Cerebellar cortex (tissue), 1 donor: ENCODE results near the gene ZNF565.
A peak's percentile ranks its signal among the peaks of the same experiment; 100 is the strongest.
"Not testable (repeated sequence)": the region's sequence is repeated elsewhere in the genome, so short reads cannot be mapped to it uniquely, and the experiment has no call there.

Experiments used
- DNase-seq: peaks from one replicate; pipeline ENCODE4 v3.0.0-alpha.2; 2015; ENCODE audit warnings: low spot score

The ZNF565 gene

DNA sequence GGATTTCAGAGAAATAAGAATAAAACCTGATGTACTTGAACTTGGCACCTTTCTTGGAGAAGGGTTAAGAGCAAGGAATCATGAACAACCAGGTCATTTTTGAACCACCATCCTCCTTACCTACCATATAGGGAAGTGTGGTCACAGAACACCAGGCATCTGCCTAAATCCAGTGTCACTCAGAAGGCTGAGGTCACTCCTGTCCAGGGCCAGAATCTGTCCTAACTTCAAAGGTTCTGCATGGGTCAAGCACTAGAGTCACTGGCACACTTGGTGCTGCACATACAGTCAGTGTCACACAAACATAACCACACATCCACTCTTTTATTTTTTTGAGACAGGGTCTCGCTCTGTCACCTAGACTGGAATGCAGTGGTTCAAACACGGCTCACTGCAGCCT is 1.6 kb downstream of the ZNF565 start:
- no peak for DNase-seq

DNA sequence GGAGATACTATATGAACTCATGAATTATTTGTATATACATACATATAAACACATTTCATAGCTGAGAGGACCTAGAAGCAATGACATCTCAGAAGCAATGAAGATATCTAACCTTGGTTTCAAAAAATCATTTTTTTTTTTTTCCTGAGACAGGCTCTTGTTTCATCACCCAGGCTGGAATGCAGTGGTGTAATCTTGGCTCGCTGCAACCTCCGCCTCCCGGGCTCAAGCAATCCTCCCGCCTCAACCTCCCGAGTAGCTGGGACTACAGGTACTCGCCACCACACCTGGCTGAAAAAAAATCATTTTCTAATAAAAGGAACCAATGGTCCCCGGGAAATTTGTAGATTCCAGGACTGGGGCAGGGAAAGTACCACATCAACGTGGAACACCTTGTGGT is 4.0 kb downstream of the ZNF565 start:
- DNase-seq, result no peak

GRCh38 chr19:36209372-36209771 is 5.1 kb downstream of the ZNF565 start:
- DNase-seq, result no peak

- DNase-seq, result peak; percentile 42
These were observed 6.7 kb downstream of the ZNF565 start for GRCh38 chr19:36207605-36208252.

GRCh38 chr19:36203293-36203692 is 11.2 kb downstream of the ZNF565 start:
- no peak for DNase-seq

- no peak for DNase-seq
These were observed 12.8 kb downstream of the ZNF565 start for GRCh38 chr19:36201684-36202083.

GRCh38 chr19:36198119-36198518 is 16.3 kb downstream of the ZNF565 start:
- DNase-seq, result no peak

DNA sequence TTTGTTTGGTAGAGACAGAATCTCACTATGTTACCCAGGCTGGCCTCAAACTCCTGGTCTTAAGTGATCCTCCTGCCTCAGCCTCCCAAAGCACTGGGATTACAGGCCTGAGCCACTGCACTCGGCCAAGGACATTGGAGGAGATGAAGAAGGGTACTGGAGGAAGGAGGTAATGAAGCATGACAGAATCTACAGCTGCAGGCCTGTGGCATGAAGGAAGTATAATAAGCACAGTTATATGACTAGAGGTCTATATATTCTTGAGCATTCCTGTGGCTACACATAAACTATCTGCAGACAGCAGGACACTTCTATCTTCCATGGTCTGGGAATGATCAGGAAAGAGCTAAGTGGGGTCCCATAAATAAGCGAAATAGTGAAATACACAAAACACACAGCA is 18.2 kb downstream of the ZNF565 start:
- no peak for DNase-seq

GRCh38 chr19:36186722-36187121 is 27.7 kb downstream of the ZNF565 start:
- DNase-seq, result not testable (repeated sequence)

DNA sequence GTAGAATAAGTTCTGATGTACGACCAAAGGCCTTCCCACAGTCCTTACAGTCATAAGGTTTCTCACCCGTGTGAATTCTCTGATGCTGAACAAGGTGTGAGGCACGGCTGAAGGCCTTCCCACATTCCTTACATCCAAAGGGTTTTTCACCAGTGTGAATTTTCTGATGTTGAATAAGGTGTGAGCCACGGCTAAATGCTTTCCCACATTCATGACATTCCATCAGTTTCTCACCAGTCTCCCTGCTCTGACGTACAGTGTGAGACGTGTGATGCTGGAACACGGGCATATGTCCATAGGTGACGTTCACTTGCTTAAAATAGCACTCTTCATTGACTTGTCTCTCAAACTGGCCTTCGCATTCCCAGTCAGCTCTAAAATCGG is 31.2 kb downstream of the ZNF565 start:
- DNase-seq, result no peak

DNA sequence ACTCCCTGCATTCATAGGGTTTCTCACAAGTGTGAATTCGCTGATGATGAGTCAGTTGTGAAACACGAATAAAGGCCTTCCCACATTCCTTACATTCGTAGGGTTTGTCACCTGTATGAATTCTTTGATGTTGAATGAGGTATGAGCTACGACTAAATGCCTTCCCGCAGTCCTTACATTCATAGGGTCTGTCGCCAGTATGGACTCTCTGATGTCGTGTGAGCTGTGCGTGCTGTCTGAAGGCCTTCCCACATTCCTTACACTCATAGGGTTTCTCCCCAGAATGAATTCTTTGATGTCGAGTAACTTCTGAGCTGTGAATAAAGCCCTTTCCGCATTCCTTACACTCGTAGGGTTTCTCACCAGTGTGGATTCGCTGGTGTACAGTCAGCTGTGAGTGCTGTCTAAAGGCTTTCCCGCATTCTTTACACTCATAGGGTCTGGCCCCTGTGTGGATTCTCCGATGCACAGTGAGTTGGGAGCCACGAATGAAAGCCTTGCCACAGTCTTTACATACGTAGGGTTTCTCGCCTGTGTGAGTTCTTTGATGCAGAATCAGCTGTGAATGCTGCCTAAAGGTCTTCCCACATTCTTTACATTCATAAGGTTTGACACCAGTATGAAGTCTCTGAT is 31.7 kb downstream of the ZNF565 start:
- DNase-seq, result no peak

DNA sequence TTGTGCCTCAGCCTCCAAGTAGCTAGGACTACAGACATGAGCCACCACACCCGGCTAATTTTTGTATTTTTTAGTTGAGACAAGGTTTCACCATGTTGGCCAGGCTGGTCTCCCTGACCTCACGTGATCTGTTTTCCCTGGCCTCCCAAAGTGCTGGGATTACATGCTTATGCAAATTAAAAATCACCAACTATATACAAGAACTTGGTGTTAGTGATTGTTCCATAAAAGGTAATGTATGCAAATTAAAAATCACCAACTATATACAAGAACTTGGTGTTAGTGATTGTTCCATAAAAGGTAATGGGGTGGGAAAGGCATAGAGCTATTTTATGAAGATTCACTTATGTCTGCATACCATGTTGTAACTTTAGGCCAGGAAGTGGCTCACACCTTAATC is 35.4 kb downstream of the ZNF565 start:
- not testable (repeated sequence) for DNase-seq

- not testable (repeated sequence) for DNase-seq
These were observed 40.6 kb downstream of the ZNF565 start for GRCh38 chr19:36173846-36174245.

DNA sequence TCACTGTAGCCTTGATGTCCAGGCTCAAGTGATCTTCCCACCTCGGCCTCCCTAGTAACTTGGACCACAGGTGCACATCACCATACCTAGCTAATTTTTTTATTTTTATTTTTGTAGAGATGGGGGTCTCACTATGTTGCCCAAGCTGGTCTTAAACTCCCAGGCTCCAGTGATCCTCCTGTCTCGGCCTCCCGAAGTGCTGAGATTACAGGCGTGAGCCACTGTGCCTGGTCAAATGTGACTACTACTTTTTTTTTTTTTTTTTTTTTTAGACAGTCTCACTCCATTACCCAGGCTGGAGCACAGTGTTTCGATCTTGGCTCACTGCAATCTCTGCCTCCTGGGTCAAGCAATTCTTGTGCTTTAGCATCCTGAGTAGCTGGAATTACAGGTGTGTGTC is 41.6 kb downstream of the ZNF565 start:
- DNase-seq, result no peak

GRCh38 chr19:36169084-36169760 is 45.2 kb downstream of the ZNF565 start:
- DNase-seq, result peak; percentile 17

DNA sequence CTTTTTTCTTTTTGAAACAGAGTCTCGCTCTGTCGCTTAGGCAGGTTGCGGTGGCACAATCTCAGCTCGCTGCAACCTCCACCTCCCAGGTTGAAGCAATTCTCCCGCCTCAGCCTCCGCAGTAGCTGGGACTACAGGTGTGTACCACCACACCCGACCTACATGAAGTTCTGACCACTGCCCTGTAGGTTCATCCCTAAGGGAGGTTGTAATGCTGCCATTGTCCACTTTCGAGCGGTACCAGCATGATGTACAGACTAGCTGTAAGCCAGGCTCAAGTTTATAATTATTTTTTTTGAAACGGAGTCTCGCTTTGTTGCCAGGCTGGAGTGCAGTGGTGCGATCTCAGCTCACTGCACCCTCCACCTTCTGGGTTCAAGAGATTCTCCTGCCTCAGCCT is 50.7 kb downstream of the ZNF565 start:
- DNase-seq, result no peak

- DNase-seq, result no peak
These were observed 53.5 kb downstream of the ZNF565 start for GRCh38 chr19:36160821-36161596.

DNA sequence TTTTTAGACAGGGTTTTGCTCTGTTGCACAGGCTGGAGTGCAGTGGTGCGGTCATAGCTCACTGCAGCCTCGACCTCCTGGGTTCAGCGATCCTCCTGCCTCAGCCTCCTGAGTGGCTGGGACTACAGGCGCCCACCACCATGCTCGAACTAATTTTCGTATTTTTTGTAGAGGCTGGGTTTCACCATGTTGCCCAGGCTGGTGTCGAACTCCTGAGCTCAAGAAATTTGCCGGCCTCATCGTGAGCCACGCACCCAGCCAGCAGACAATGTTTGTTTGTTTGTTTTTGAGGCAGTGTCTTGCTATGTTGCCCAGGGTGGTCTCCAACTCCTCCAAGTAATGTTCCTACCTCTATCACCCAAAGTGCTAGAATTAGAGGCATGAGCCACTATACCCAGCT is 61.3 kb downstream of the ZNF565 start:
- no peak for DNase-seq

GRCh38 chr19:36152352-36153091 is 61.9 kb downstream of the ZNF565 start, which contains the start of gene COX7A1:
Gene COX7A1 (minus strand): TSS chr19:36152447. CDS start chr19:36152407, 40 bp downstream.
- DNase-seq, result peak; percentile 64

DNA sequence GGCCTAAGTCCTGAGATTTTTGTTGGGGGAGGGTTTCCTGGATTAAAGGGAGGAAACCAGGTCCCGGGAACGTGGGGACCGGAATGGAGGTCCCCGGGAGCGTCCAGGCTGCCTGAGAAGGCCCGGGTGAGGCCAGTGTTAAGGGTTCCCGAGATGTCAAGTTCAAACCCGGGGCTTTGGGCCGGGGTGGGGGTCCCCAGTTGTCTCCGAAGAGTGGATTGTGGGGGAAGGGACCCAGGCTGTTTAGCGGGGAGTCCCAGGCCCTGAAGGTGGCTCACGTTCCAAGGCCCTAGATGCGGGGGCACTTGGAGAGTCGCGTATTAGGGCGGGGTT is 62.5 kb downstream of the ZNF565 start:
- DNase-seq, result no peak

- peak; percentile 28 for DNase-seq
These were observed 63.1 kb downstream of the ZNF565 start for GRCh38 chr19:36151144-36152018.
